Panc1 (cell line): ENCODE results near the gene METTL21C. TPM values are rescaled to one million over a fixed set of nuclear protein-coding genes. Genes with fewer than 3 reads are reported as not detected.

Source experiments
- ATAC-seq: fragments of 200-7000 bp; cut with Tn5 transposase; 2 replicates; pipeline ENCODE4 v1.9.1; 2020; ENCODE audit warnings: mild to moderate bottlenecking, moderate library complexity
- BruUV-seq: library from RNA; stranded (reverse); fragments of 400-500 nt; replicated peaks from 2 replicates; lab custom pipeline; 2021; lab: Mats Ljungman, UMichigan
- CTCF ChIA-PET: fragments of 300-600 bp; sonication (Branson Sonifier 250); formaldehyde crosslinking; loops from one replicate; lab custom pipeline; 2022; ENCODE audit warnings: antibody characterized with exemption; lab: Charles Lee
- POLR2A ChIA-PET: fragments of 300-600 bp; sonication (Branson Sonifier 250); formaldehyde crosslinking; loops from one replicate; lab custom pipeline; 2022; ENCODE audit warnings: antibody characterized with exemption; lab: Charles Lee
- DNase-seq: peaks from one replicate; pipeline ENCODE4 v3.0.0-alpha.2; 2010; ENCODE audit warnings: low read depth, low spot score
- H3K27ac ChIP-seq: 2 replicates; pipeline ENCODE4 v1.5.1; 2011; ENCODE audit warnings: mild to moderate bottlenecking, low read length, inconsistent platforms
- H3K27me3 ChIP-seq: fragments of 200-500 bp; sonication (Bioruptor generic); 2 replicates; pipeline ENCODE4 v1.6.0; 2014; ENCODE audit warnings: low read length, inconsistent platforms; ENCODE audit not compliant: control insufficient read depth, insufficient read depth
- H3K36me3 ChIP-seq: fragments of 200-500 bp; sonication (Bioruptor generic); 2 replicates; pipeline ENCODE4 v1.5.1; 2014; ENCODE audit warnings: inconsistent platforms, mild to moderate bottlenecking, low read length, moderate library complexity; ENCODE audit not compliant: control insufficient read depth, insufficient read depth
- H3K4me1 ChIP-seq: 2 replicates; pipeline ENCODE4 v1.5.1; 2011; ENCODE audit warnings: inconsistent platforms, mild to moderate bottlenecking, low read length, moderate library complexity; ENCODE audit not compliant: control insufficient read depth, insufficient read depth
- H3K4me3 ChIP-seq, 2 experiments: 2 replicates each; pipeline ENCODE4 v1.5.1; 2011 to 2012; ENCODE audit warnings: low read depth in 2 of 2, low read length in 2 of 2, mild to moderate bottlenecking in 2 of 2, inconsistent platforms in 1 of 2, moderate library complexity in 1 of 2
- H3K9me3 ChIP-seq: fragments of 200-500 bp; sonication (Bioruptor generic); 2 replicates; pipeline ENCODE4 v1.5.1; 2014; ENCODE audit warnings: low read depth, mild to moderate bottlenecking, inconsistent platforms, low read length, moderate library complexity; ENCODE audit not compliant: control insufficient read depth, insufficient read depth
- CTCF ChIP-seq: fragments of 450-650 bp; IDR thresholded peaks from 2 replicates; pipeline ENCODE4 v1.5.1; 2017; ENCODE audit warnings: mild to moderate bottlenecking
- POLR2AphosphoS5 ChIP-seq: IDR thresholded peaks from 2 replicates; pipeline ENCODE4 v1.6.1; 2012; ENCODE audit warnings: mild to moderate bottlenecking, low read depth, low read length, moderate library complexity
- REST ChIP-seq, 2 experiments: IDR thresholded peaks; 2 replicates each; pipeline ENCODE4 v1.6.1; 2011 to 2012; ENCODE audit warnings: low read depth in 2 of 2, control low read depth in 1 of 2, low read length in 1 of 2, mild to moderate bottlenecking in 1 of 2, moderate library complexity in 1 of 2; ENCODE audit not compliant: insufficient read depth in 1 of 2
- SIN3A ChIP-seq: IDR thresholded peaks from 2 replicates; pipeline ENCODE4 v1.6.1; 2012; ENCODE audit warnings: low read depth, mild to moderate bottlenecking, low read length, moderate library complexity, borderline replicate concordance; ENCODE audit not compliant: insufficient read depth
- TCF7L2 ChIP-seq: IDR thresholded peaks from 2 replicates; pipeline ENCODE4 v1.6.1; 2011; ENCODE audit warnings: mild to moderate bottlenecking, low read depth, low read length, inconsistent platforms
- in situ Hi-C: cut with HindIII; loops from 2 replicates; pipeline ENCODE4 v1.10.0; 2016; ENCODE audit warnings: low sequenced_read_pairs, low pct_unique_long_range_greater_than_20kb
- intact Hi-C: fragments of 100-400 bp; cut with micrococcal nuclease; formaldehyde crosslinking; loops from one replicate; pipeline ENCODE4 v1.10.0; 2022; ENCODE audit not compliant: unreplicated experiment
- total RNA-seq: library from RNA; stranded (reverse); gene quantifications from one replicate; pipeline ENCODE4 v1.2.1, GENCODE V29; 2021; ENCODE audit not compliant: unreplicated experiment

Gene METTL21C
- total RNA-seq, 1 experiment from 2014 or later, result not detected

GRCh38 chr13:102678339-102679107 lies 16.3 kb downstream of the METTL21C start:
- in situ Hi-C loops, result no loop called here

GRCh38 chr13:102677122-102677521 lies 17.7 kb downstream of the METTL21C start:
- CTCF ChIA-PET, result no interaction called here
- no peak for ATAC-seq
- Histone ChIP-seq H3K36me3 (no peaks in the 10 kb centered on the region; the same call in 1 of the 2 replicates), H3K4me1 (no peaks in the 10 kb centered on the region), H3K9me3 (no peaks in the 10 kb centered on the region), H3K4me3 (no peak overlapping the region), H3K27ac (no peak overlapping the region), H3K27me3 (no peaks in the 10 kb centered on the region)
- no peak for DNase-seq
- in situ Hi-C loops (no loop called here), intact Hi-C loops (no loop called here)
- BruUV-seq, result no TSS peak
- POLR2A ChIA-PET, result interaction anchor here (1.1 kb wide), 1 partner anchor 34 kb away, joined by 5 read pairs; no protein-coding TSS in a partner anchor
- TF ChIP-seq REST (IDR thresholded peaks at IDR 0.05; ENCODE audit: insufficient read depth in 1 of 2, low read depth in 2 of 2, low read length in 1 of 2) (no peak), CTCF (no peak), TCF7L2 (no peak), POLR2AphosphoS5 (no peak)

More at GRCh38 chr13:102678339-102679107, 16.3 kb downstream of the METTL21C start:
- H3K27me3 ChIP-seq, result no peaks in the 10 kb centered on the region
- ATAC-seq (no peak), DNase-seq (no peak)
- no peaks in the 10 kb centered on the region for H3K4me1 ChIP-seq
- POLR2A ChIA-PET, result interaction anchor here (0.6 kb wide), 1 partner anchor 78 kb away, joined by 5 read pairs; no protein-coding TSS in a partner anchor
- TF ChIP-seq POLR2AphosphoS5 (no peak), REST (IDR thresholded peaks at IDR 0.05; ENCODE audit: insufficient read depth in 1 of 2, low read depth in 2 of 2, low read length in 1 of 2) (no peak), TCF7L2 (no peak), CTCF (no peak), SIN3A (no peak)
- H3K4me3 ChIP-seq, result no peak overlapping the region
- BruUV-seq, result TSS peak; percentile 41
- H3K27ac ChIP-seq, result no peak overlapping the region
- intact Hi-C loops, result no loop called here
- no peaks in the 10 kb centered on the region; the same call in 1 of the 2 replicates for H3K36me3 ChIP-seq
- no peaks in the 10 kb centered on the region for H3K9me3 ChIP-seq
- CTCF ChIA-PET, result no interaction called here
